Measurements from ENCODE around the gene FAM210B. TPM values are rescaled to one million over a fixed set of nuclear protein-coding genes. Genes with fewer than 3 reads are reported as not detected.

The FAM210B gene
- total and polyA plus RNA-seq, 2 of the 8 experiments (the other 6 are each of a cell fraction or from before 2014, with no cell fraction given), result 9.4 to 15.0 TPM

GRCh38 chr20:56403465-56403864, 44.7 kb downstream of the FAM210B start:
- ChIA-PET POLR2A (ENCODE audit: partially characterized antibody) (interaction anchor here (1.0 to 1.6 kb wide), 2 partner anchors 8 to 35 kb away, joined by 3 to 5 read pairs; no protein-coding TSS in a partner anchor), CTCF (ENCODE audit: partially characterized antibody) (no interaction called here)
- Histone ChIP-seq H2BK120ac (replicated peaks; ENCODE audit: low read depth, low read length) (no peak overlapping the region), H2BK5ac (ENCODE audit: low read depth, low read length) (no peak overlapping the region), H3K23ac (ENCODE audit: insufficient read length) (no peak overlapping the region), H4K91ac (replicated peaks; ENCODE audit: insufficient read length, low read length) (no peak overlapping the region), H4K8ac (ENCODE audit: extremely low read depth, insufficient read depth, low read length) (no peak overlapping the region), H3K27ac (ENCODE audit: low read depth, low read length) (no peak overlapping the region), H2BK12ac (ENCODE audit: low read depth, low read length) (no peak overlapping the region), H3K4ac (replicated peaks; ENCODE audit: insufficient read length, low read depth, low read length) (no peak overlapping the region), H3K4me2 (ENCODE audit: insufficient read depth in 1 of 2, low read depth in 2 of 2, low read length in 2 of 2) (no peak overlapping the region), H4K20me1 (replicated peaks in 1 of 2; ENCODE audit: control insufficient read depth in 1 of 2, insufficient read depth in 2 of 2, low read length in 2 of 2) (peaks cover 3 to 5% of the 10 kb centered on the region in 2 experiments), H2BK20ac (ENCODE audit: low read length) (no peak overlapping the region), H3K27me3 (replicated peaks in 1 of 4; ENCODE audit: control insufficient read depth in 3 of 4, extremely low read depth in 1 of 4, insufficient read depth in 3 of 4, low read length in 3 of 4) (no peaks in the 10 kb centered on the region), H3K36me3 (ENCODE audit: control insufficient read depth in 2 of 4, insufficient read depth in 4 of 4, low read length in 3 of 4) (peaks cover 27 to 80% (median 63%) of the 10 kb centered on the region in 4 experiments), H3K23me2 (ENCODE audit: low read depth, low read length) (no peaks in the 10 kb centered on the region), H3K4me1 (replicated peaks in 1 of 4; ENCODE audit: control insufficient read depth in 3 of 4, insufficient read depth in 4 of 4, low read length in 3 of 4) (no peaks in the 10 kb centered on the region), H2AFZ (ENCODE audit: low read length) (no peak overlapping the region), H3K14ac (ENCODE audit: insufficient read length) (no peak overlapping the region), H3K9ac (replicated peaks in 1 of 4; ENCODE audit: extremely low read depth in 1 of 4, low read depth in 3 of 4, low read length in 3 of 4) (no peak overlapping the region), H3K56ac (replicated peaks; ENCODE audit: insufficient read length, low read depth, low read length) (no peak overlapping the region), H3K79me2 (ENCODE audit: control insufficient read depth in 1 of 2, insufficient read depth in 2 of 2, low read length in 2 of 2) (peaks cover 0 to 22% of the 10 kb centered on the region in 2 experiments; a peak in 2 of 4 replicates), H2BK15ac (ENCODE audit: low read length) (no peak overlapping the region), H2AK5ac (ENCODE audit: low read depth, low read length) (no peak overlapping the region), H3K4me3 (ENCODE audit: extremely low read depth in 1 of 4, insufficient read depth in 2 of 4, low read depth in 3 of 4, low read length in 4 of 4) (no peak overlapping the region), H3K79me1 (ENCODE audit: low read depth, low read length) (peaks cover 2% of the 10 kb centered on the region; the same call in 1 of the 2 replicates), H3K9me3 (ENCODE audit: insufficient read depth in 2 of 2, low read depth in 1 of 2, low read length in 1 of 2) (no peaks in the 10 kb centered on the region), H3K18ac (ENCODE audit: extremely low read depth, low read length) (no peak overlapping the region), H4K5ac (ENCODE audit: insufficient read length, low read depth, low read length) (no peak overlapping the region)
- DNase-seq (ENCODE audit: low read depth in 1 of 2, low spot score in 2 of 2), result no peak
- FAIRE-seq, result no peak
- WGBS, 2 experiments (ENCODE audit: extremely low coverage in 1 of 2, insufficient coverage in 1 of 2, insufficient read length in 1 of 2, insufficient replicate concordance in 2 of 2, low coverage in 1 of 2, low lambda C conversion rate in 2 of 2, missing lambda C conversion rate in 1 of 2), result 94% methylated on average over 25 of the region's 26 CpGs; no CpG with 5 or more reads in 1 of the 2 experiments
- TF ChIP-seq CTBP2 (IDR thresholded peaks at IDR 0.05; ENCODE audit: borderline replicate concordance, insufficient read depth, insufficient read length, low read length) (no peak), GABPA (IDR thresholded peaks at IDR 0.05; ENCODE audit: borderline replicate concordance, insufficient read depth, low read length) (no peak)

Data from H1 (cell line).